SK-N-SH (cell line): ENCODE results near the gene PAPPA2. TPM values are rescaled to one million over a fixed set of nuclear protein-coding genes. Genes with fewer than 3 reads are reported as not detected.
"Not testable (repeated sequence)": the region's sequence is repeated elsewhere in the genome, so short reads cannot be mapped to it uniquely, and the experiment has no call there.

Experiments used
- CTCF ChIA-PET: fragments of 300-600, 350-600 bp; formaldehyde crosslinking; extraction: SDS; loops from one replicate; lab custom pipeline; 2021; lab: Yijun Ruan, JAX
- POLR2A ChIA-PET: fragments of 350-600 bp; sonication (Branson Sonifier 250); formaldehyde crosslinking; extraction: SDS; loops from one replicate; lab custom pipeline; 2020; ENCODE audit warnings: antibody characterized with exemption, inconsistent platforms; lab: Yijun Ruan, JAX
- DNase-seq: peaks from one replicate; pipeline ENCODE4 v3.0.0; 2012
- H2AFZ ChIP-seq: fragments of 200-600 bp; sonication (generic); 2 replicates; pipeline ENCODE4 v1.8.1; 2016; ENCODE audit warnings: antibody characterized with exemption, mild to moderate bottlenecking, low read depth
- H3F3A ChIP-seq: fragments of 200-600 bp; sonication (generic); replicated peaks from 2 replicates; pipeline ENCODE3; 2016; ENCODE audit warnings: antibody characterized with exemption, mild to moderate bottlenecking; ENCODE audit not compliant: insufficient read depth
- H3K27ac ChIP-seq, 2 experiments: fragments of 200-500 bp in 1 of 2; fragments of 200-600 bp in 1 of 2; sonication (Bioruptor generic) in 1 of 2; sonication (generic), shearing (Covaris generic) in 1 of 2; 2 replicates each; pipeline versions ENCODE4 v1.5.1 to v1.6.1; 2014 to 2016; ENCODE audit warnings: low read depth in 2 of 2, inconsistent platforms in 1 of 2, low read length in 1 of 2, mild to moderate bottlenecking in 1 of 2, mixed read lengths in 1 of 2
- H3K27me3 ChIP-seq: fragments of 200-600 bp; sonication (generic), shearing (Covaris generic); 2 replicates; pipeline ENCODE4 v1.6.1; 2016; ENCODE audit warnings: mixed run types; ENCODE audit not compliant: insufficient read depth
- H3K36me3 ChIP-seq, 2 experiments: fragments of 200-500 bp in 1 of 2; fragments of 200-600 bp in 1 of 2; sonication (Bioruptor generic) in 1 of 2; sonication (generic) in 1 of 2; replicated peaks in 1 of 2; 2 replicates each; pipeline versions ENCODE3 to v1.5.1; 2014 to 2016; ENCODE audit warnings: low read length in 1 of 2, mild to moderate bottlenecking in 1 of 2; ENCODE audit not compliant: insufficient read depth in 2 of 2, control insufficient read depth in 1 of 2
- H3K4me1 ChIP-seq, 2 experiments: fragments of 200-500 bp in 1 of 2; fragments of 200-600 bp in 1 of 2; sonication (Bioruptor generic) in 1 of 2; sonication (generic), shearing (Covaris generic) in 1 of 2; 2 replicates each; pipeline versions ENCODE4 v1.5.1 to v1.6.1; 2014 to 2016; ENCODE audit warnings: low read depth in 1 of 2, low read length in 1 of 2, mixed run types in 1 of 2; ENCODE audit not compliant: insufficient read depth in 2 of 2, control insufficient read depth in 1 of 2
- H3K4me2 ChIP-seq: fragments of 200-600 bp; sonication (generic), shearing (Covaris generic); 2 replicates; pipeline ENCODE4 v1.6.1; 2017; ENCODE audit warnings: mixed run types
- H3K4me3 ChIP-seq, 2 experiments: fragments of 200-500 bp in 1 of 2; fragments of 200-600 bp in 1 of 2; sonication (Bioruptor generic) in 1 of 2; sonication (generic), shearing (Covaris generic) in 1 of 2; 2 replicates each; pipeline versions ENCODE4 v1.5.1 to v1.8.1; 2014 to 2016; ENCODE audit warnings: low read depth in 2 of 2, inconsistent platforms in 1 of 2, low read length in 1 of 2, mild to moderate bottlenecking in 1 of 2, mixed read lengths in 1 of 2, moderate library complexity in 1 of 2
- H3K79me2 ChIP-seq: fragments of 200-600 bp; sonication (generic); 2 replicates; pipeline ENCODE4 v1.8.1; 2017; ENCODE audit warnings: mild to moderate bottlenecking; ENCODE audit not compliant: insufficient read depth
- H3K9ac ChIP-seq: fragments of 200-600 bp; sonication (generic); 2 replicates; pipeline ENCODE4 v1.6.1; 2017; ENCODE audit warnings: mixed run types
- H3K9me2 ChIP-seq: fragments of 200-600 bp; sonication (generic); 2 replicates; pipeline ENCODE4 v1.6.1; 2017; ENCODE audit warnings: mixed run types
- H3K9me3 ChIP-seq: fragments of 200-600 bp; sonication (generic); 2 replicates; pipeline ENCODE4 v1.6.1; 2017; ENCODE audit warnings: mixed run types, mild to moderate bottlenecking, moderate library complexity
- H4K20me1 ChIP-seq: fragments of 200-600 bp; sonication (generic); 2 replicates; pipeline ENCODE4 v1.6.1; 2017; ENCODE audit warnings: mild to moderate bottlenecking, mixed run types; ENCODE audit not compliant: insufficient read depth
- CHD2 ChIP-seq: fragments of 150-350 bp; IDR thresholded peaks from 2 replicates; pipeline ENCODE4 v1.6.1; 2018; ENCODE audit warnings: low read length; ENCODE audit not compliant: partially characterized antibody
- EP300 ChIP-seq, 2 experiments: IDR thresholded peaks; 2 replicates each; pipeline versions ENCODE4 v1.4.0 to v1.6.1; 2012; ENCODE audit warnings: borderline replicate concordance in 1 of 2, low read depth in 1 of 2, low read length in 1 of 2
- FOSL2 ChIP-seq: IDR thresholded peaks from 2 replicates; pipeline ENCODE4 v1.4.0; 2012; ENCODE audit warnings: low read depth, mild to moderate bottlenecking, moderate library complexity, borderline replicate concordance
- GATA2 ChIP-seq: sonication (generic); formaldehyde crosslinking; IDR thresholded peaks from 2 replicates; pipeline ENCODE4 v1.5.0; 2020; ENCODE audit warnings: mild to moderate bottlenecking, missing genetic modification reagents
- MEF2A ChIP-seq: IDR thresholded peaks from 2 replicates; pipeline ENCODE4 v1.4.0; 2012; ENCODE audit warnings: low read depth, borderline replicate concordance
- NRF1 ChIP-seq: IDR thresholded peaks from 2 replicates; pipeline ENCODE4 v1.6.1; 2012; ENCODE audit warnings: low read depth, mild to moderate bottlenecking, low read length
- POLR2AphosphoS5 ChIP-seq: IDR thresholded peaks from 2 replicates; pipeline ENCODE4 v1.6.1; 2012; ENCODE audit warnings: low read depth, low read length
- SIN3A ChIP-seq: IDR thresholded peaks from 2 replicates; pipeline ENCODE4 v1.6.1; 2012; ENCODE audit warnings: low read depth, mild to moderate bottlenecking, low read length, moderate library complexity, borderline replicate concordance
- TAF1 ChIP-seq: IDR thresholded peaks from 2 replicates; pipeline ENCODE4 v1.6.1; 2012; ENCODE audit warnings: low read depth, mild to moderate bottlenecking, low read length, moderate library complexity, borderline replicate concordance
- TCF12 ChIP-seq: IDR thresholded peaks from 2 replicates; pipeline ENCODE4 v1.4.0; 2012
- YY1 ChIP-seq: IDR thresholded peaks from 2 replicates; pipeline ENCODE4 v1.4.0; 2012; ENCODE audit warnings: low read depth, mild to moderate bottlenecking
- WGBS: methylation state at CpG from one replicate; pipeline ENCODE4 v1.1.6; 2017; ENCODE audit warnings: low lambda C conversion rate; 5-methylcytosine and 5-hydroxymethylcytosine counted together
- polyA plus RNA-seq, 3 experiments: library from polyadenylated mRNA; depleted of rRNA; stranded (reverse); fragments of >200 nt; gene quantifications; 2 replicates each; pipeline ENCODE4 v1.2.3, GENCODE V29; 2012
- TF ChIP-seq, protein P1 (sequence below): IDR thresholded peaks from 2 replicates; pipeline ENCODE4; 2012
- TF ChIP-seq, protein P2 (sequence below): fragments of 150-350 bp; IDR thresholded peaks from 2 replicates; pipeline ENCODE4 v1.6.1; 2016; ENCODE audit warnings: mild to moderate bottlenecking, low read depth, low read length
- TF ChIP-seq, protein P3 (sequence below): fragments of 200-600 bp; sonication (generic); IDR thresholded peaks from 2 replicates; pipeline ENCODE4 v1.6.1; 2017; ENCODE audit warnings: antibody characterized with exemption, mild to moderate bottlenecking, moderate library complexity
- TF ChIP-seq, protein P4 (sequence below): IDR thresholded peaks from 2 replicates; pipeline ENCODE4 v1.4.0; 2012; ENCODE audit warnings: low read depth
- TF ChIP-seq, protein P5 (sequence below): fragments of 150-350 bp; IDR thresholded peaks from 2 replicates; pipeline ENCODE4 v1.6.1; 2017; ENCODE audit warnings: antibody characterized with exemption, low read length, low read depth, borderline replicate concordance
- TF ChIP-seq, protein P6 (sequence below): IDR thresholded peaks from 2 replicates; pipeline ENCODE4 v1.6.1; 2012; ENCODE audit warnings: mild to moderate bottlenecking, low read depth, low read length, moderate library complexity

PAPPA2 gene
- polyA plus RNA-seq, 1 of the 3 experiments (the other 2 are of a cell fraction), result 0.02 TPM

DNA sequence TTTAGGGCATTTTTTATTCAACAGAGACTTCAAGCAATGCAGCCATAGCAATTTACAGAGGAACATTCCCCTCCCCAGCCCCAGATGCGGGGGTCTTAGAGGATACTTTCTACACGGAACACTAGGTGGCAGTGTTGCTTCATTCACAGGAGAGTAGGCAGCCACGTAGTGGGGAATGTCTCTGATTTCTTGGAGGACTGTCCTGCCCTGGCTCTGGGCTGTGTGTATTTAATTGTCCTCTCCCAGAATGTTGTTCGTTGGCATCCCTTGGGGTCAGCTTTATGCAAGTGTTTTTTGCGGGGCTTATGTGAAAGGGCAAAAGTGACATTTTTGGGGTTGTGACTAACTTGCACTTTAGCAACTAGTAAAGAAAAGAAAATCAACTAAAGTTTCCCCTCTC, 96.9 kb downstream of the PAPPA2 start (continued):
- TF ChIP-seq, protein P1, sequence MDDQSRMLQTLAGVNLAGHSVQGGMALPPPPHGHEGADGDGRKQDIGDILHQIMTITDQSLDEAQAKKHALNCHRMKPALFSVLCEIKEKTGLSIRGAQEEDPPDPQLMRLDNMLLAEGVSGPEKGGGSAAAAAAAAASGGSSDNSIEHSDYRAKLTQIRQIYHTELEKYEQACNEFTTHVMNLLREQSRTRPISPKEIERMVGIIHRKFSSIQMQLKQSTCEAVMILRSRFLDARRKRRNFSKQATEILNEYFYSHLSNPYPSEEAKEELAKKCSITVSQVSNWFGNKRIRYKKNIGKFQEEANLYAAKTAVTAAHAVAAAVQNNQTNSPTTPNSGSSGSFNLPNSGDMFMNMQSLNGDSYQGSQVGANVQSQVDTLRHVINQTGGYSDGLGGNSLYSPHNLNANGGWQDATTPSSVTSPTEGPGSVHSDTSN, result no peak
- TF ChIP-seq NRF1 (no peak), TAF1 (no peak), GATA2 (CRISPR knock-in tag) (no peak), YY1 (no peak)
- TF ChIP-seq, protein P2, sequence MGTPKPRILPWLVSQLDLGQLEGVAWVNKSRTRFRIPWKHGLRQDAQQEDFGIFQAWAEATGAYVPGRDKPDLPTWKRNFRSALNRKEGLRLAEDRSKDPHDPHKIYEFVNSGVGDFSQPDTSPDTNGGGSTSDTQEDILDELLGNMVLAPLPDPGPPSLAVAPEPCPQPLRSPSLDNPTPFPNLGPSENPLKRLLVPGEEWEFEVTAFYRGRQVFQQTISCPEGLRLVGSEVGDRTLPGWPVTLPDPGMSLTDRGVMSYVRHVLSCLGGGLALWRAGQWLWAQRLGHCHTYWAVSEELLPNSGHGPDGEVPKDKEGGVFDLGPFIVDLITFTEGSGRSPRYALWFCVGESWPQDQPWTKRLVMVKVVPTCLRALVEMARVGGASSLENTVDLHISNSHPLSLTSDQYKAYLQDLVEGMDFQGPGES, result no peak
- TF ChIP-seq, protein P3, sequence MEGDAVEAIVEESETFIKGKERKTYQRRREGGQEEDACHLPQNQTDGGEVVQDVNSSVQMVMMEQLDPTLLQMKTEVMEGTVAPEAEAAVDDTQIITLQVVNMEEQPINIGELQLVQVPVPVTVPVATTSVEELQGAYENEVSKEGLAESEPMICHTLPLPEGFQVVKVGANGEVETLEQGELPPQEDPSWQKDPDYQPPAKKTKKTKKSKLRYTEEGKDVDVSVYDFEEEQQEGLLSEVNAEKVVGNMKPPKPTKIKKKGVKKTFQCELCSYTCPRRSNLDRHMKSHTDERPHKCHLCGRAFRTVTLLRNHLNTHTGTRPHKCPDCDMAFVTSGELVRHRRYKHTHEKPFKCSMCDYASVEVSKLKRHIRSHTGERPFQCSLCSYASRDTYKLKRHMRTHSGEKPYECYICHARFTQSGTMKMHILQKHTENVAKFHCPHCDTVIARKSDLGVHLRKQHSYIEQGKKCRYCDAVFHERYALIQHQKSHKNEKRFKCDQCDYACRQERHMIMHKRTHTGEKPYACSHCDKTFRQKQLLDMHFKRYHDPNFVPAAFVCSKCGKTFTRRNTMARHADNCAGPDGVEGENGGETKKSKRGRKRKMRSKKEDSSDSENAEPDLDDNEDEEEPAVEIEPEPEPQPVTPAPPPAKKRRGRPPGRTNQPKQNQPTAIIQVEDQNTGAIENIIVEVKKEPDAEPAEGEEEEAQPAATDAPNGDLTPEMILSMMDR, result peak; percentile 80

DNA sequence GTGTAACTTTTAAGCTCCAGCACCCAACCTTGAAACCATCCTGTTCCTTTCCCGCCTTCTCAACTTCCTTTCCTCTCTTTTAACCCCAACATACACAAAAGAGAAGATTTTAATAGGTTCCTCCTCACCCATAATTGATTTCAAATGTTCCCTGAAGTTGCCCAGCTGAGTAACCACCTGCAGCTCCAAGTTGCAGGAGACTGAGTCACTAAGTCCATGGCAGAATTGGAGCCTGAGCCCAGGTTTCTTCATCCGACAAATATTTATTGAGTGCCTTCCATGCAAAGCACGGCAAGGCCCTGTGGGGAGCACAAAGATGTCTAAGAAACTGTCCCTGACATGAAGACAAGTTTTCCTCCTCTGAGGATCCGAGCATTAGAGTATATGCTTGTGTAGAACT, 97.7 kb downstream of the PAPPA2 start:
- Histone ChIP-seq H3K9me2 (no peaks in the 10 kb centered on the region), H4K20me1 (no peaks in the 10 kb centered on the region), H3F3A (no peaks in the 10 kb centered on the region), H3K79me2 (no peaks in the 10 kb centered on the region), H3K36me3 (no peaks in the 10 kb centered on the region), H3K9me3 (no peaks in the 10 kb centered on the region), H3K9ac (no peak overlapping the region), H2AFZ (no peak overlapping the region), H3K27ac (no peak overlapping the region), H3K4me3 (no peak overlapping the region), H3K4me1 (no peaks in the 10 kb centered on the region), H3K27me3 (no peaks in the 10 kb centered on the region), H3K4me2 (no peak overlapping the region)
- 57% methylated on average over 4 of the region's 4 CpGs for WGBS
- no peak for DNase-seq
- ChIA-PET POLR2A (no interaction called here), CTCF (interaction anchor here (0.6 to 7.4 kb wide), 45 partner anchors 8 to 1406 kb away, joined by 3 to 147 read pairs (median 6); no protein-coding TSS in a partner anchor)
- no peak for TF ChIP-seq TAF1
- no peak for TF ChIP-seq SIN3A
- TF ChIP-seq POLR2AphosphoS5, result no peak
- TF ChIP-seq MEF2A, result no peak
- TF ChIP-seq NRF1, result no peak
- TF ChIP-seq, protein P4, sequence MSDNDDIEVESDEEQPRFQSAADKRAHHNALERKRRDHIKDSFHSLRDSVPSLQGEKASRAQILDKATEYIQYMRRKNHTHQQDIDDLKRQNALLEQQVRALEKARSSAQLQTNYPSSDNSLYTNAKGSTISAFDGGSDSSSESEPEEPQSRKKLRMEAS, result no peak
- TF ChIP-seq FOSL2, result no peak
- TF ChIP-seq, protein P5, sequence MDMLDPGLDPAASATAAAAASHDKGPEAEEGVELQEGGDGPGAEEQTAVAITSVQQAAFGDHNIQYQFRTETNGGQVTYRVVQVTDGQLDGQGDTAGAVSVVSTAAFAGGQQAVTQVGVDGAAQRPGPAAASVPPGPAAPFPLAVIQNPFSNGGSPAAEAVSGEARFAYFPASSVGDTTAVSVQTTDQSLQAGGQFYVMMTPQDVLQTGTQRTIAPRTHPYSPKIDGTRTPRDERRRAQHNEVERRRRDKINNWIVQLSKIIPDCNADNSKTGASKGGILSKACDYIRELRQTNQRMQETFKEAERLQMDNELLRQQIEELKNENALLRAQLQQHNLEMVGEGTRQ, result no peak
- TF ChIP-seq TCF12, result no peak
- TF ChIP-seq CHD2, result no peak
- TF ChIP-seq YY1, result no peak
- TF ChIP-seq EP300 (IDR thresholded peaks at IDR 0.05; ENCODE audit: borderline replicate concordance in 1 of 2, low read depth in 1 of 2, low read length in 1 of 2), result no peak
- TF ChIP-seq, protein P6, sequence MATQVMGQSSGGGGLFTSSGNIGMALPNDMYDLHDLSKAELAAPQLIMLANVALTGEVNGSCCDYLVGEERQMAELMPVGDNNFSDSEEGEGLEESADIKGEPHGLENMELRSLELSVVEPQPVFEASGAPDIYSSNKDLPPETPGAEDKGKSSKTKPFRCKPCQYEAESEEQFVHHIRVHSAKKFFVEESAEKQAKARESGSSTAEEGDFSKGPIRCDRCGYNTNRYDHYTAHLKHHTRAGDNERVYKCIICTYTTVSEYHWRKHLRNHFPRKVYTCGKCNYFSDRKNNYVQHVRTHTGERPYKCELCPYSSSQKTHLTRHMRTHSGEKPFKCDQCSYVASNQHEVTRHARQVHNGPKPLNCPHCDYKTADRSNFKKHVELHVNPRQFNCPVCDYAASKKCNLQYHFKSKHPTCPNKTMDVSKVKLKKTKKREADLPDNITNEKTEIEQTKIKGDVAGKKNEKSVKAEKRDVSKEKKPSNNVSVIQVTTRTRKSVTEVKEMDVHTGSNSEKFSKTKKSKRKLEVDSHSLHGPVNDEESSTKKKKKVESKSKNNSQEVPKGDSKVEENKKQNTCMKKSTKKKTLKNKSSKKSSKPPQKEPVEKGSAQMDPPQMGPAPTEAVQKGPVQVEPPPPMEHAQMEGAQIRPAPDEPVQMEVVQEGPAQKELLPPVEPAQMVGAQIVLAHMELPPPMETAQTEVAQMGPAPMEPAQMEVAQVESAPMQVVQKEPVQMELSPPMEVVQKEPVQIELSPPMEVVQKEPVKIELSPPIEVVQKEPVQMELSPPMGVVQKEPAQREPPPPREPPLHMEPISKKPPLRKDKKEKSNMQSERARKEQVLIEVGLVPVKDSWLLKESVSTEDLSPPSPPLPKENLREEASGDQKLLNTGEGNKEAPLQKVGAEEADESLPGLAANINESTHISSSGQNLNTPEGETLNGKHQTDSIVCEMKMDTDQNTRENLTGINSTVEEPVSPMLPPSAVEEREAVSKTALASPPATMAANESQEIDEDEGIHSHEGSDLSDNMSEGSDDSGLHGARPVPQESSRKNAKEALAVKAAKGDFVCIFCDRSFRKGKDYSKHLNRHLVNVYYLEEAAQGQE, result no peak

DNA sequence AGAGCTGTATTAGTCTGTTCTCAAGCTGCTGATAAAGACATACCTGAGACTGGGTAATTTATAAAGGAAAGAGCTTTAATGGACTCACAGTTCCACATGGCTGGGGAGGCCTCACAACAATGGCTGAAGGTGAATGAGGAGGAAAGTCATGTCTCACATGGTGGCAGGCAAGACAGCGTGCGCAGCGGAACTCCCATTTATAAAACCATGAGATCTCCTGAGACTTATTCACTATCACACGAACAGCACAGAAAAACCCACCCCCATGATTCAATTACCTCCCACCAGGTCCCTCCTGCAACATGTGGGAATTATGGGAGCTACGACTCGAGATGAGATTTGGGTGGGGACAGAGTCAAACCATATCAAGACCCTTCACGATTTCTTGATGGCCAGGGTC, 98.8 kb downstream of the PAPPA2 start:
- H3K4me2 ChIP-seq, H3K9me3 ChIP-seq, H3K4me1 ChIP-seq, H3K9ac ChIP-seq, DNase-seq, H3K27me3 ChIP-seq, H3K36me3 ChIP-seq, H4K20me1 ChIP-seq, H3K4me3 ChIP-seq, H3F3A ChIP-seq, H3K79me2 ChIP-seq, POLR2A ChIA-PET, H3K9me2 ChIP-seq, H3K27ac ChIP-seq, H2AFZ ChIP-seq: not testable (repeated sequence)
- CTCF ChIA-PET, result interaction anchor here (0.6 to 7.4 kb wide), 8 partner anchors 10 to 1188 kb away, joined by 3 to 147 read pairs (median 20); no protein-coding TSS in a partner anchor
- WGBS, result 55% methylated on average over 6 of the region's 7 CpGs
